NCI-H1092 treated with DMSO at 0.1 percent for 48 hours (cell line): ENCODE results near the gene LCE1C.

Source experiments
- DNase-seq: peaks from one replicate; lab custom pipeline; 2025; lab: John Stamatoyannopoulos, UW

Gene LCE1C, protein sequence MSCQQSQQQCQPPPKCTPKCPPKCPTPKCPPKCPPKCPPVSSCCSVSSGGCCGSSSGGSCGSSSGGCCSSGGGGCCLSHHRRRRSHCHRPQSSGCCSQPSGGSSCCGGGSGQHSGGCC

DNA sequence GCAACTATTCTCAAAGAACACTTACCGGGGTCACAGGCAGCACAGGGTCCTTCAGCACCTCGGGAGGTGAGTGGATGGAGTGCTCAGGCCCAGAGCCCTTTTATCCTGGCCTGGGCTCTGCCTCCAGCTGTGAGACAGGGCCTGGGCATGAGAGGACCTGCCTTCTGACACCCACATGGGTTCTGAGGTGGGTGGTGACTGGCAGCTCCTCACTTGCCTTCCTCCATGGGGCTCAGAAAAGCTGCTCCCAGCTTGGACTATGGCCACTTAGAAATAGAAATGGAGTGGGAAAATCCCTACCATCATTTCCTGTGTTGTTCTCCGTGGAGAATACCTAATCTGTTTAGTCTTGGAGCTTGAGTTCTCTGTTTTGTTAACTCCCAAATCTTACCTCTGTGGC is at the start of gene LCE1C:
LCE1C (minus strand) TSS at position 76 of the 400 bp plus-strand sequence. CDS start 1,173 bp downstream, outside the sequence.
- DNase-seq, result no peak

- no peak for DNase-seq
These were observed 49.2 kb upstream of the LCE1C start for GRCh38 chr1:152855661-152856060.

DNA sequence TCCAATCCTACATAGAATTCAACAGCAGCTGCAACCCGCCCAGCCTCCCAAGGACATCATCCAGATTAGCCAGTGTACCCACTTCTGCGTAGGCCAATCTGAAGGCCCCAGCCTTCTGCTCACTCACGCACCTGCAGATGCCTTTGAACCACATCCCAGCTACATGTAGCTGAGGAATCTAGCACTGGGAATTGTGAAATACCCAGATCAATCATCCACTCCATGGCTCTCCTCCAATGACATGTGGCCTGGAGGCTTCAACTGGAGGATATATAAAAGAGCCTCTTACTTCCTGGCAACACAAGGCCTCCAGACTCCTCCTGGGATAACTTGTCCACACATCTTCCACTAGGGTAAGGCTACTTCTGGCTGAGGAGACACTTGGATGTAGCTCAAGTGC is 36.1 kb upstream of the LCE1C start, which contains the start of gene LCE6A:
LCE6A (plus strand) TSS at position 301 of the 400 bp plus-strand sequence. CDS start 665 bp downstream, outside the sequence.
- DNase-seq, result no peak

- no peak for DNase-seq
These were observed 30.4 kb upstream of the LCE1C start for GRCh38 chr1:152836870-152837269.

DNA sequence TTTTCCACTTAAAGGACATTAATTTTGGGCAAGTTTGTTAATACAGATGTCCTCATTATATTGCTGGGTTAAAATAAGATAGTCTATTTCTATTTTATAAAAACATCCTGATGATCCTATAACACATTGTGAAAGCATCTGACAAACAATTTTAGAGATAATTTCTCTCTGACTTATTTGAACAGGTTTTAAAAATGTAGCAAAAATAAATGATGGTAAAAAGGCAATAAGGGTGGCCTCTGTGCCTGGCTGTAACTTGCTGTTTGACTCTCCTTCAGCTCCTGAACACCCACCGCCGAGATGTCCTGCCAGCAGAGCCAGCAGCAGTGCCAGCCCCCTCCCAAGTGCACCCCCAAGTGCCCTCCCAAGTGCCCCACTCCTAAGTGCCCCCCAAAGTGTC is 20.7 kb upstream of the LCE1C start, which contains the start of gene LCE1A:
LCE1A (plus strand) TSS at position 301 of the 400 bp plus-strand sequence; CDS start at position 301, 0 bp downstream.
- DNase-seq, result no peak

DNA sequence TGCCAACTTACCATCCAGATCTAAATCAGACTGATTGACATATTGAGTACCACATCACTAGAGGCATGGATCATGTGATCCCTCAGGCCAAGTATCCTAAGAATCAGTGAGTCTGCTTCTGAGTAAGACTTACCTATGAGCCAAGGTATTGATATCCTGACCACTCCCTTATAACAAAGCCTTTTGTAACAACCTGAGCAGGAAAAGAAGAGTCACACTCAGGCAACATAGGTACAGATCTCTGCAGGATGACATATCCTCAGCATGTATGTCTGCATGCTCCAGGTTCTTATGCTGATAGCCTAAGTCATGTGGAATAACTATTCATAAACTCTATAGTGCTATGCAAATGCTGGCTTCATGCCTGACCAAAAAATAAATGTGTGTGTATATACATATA is 18.5 kb upstream of the LCE1C start:
- no peak for DNase-seq

DNA sequence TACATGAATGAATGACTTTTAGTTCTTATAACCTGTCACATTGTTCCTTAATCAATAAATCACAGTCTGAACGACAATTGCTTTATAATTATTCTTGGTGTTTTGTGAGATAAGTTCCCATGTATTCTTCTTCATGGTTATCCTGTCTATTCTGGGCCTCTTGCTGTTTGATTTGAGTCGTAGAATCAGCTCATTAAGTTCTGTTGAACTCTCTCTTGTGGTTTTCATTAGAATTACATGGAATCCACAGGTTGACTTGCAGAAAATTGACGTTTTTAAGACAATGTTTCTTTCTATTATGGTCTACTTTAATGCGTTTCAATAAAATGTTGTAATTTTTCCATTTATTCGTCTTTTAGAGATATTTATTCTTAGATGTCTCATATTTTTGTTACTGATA is 16.8 kb upstream of the LCE1C start:
- no peak for DNase-seq

DNA sequence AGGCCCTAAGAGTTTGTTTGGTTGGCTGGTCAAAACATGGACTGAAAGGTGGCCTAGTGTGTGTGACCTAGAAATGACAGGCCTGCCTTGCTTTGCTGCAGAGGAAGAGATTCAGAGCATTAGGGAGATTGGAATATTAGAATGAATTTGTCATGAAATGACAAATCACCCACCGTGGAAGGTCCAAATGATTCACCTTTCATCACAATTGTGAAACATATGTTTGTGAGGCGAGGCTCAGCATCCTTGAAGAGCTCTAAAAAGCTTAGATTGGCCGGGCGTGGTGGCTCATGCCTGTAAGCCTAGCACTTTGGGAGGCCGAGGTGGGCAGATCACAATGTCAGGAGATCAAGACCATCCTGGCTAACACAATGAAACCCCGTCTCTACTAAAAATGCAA is 10.9 kb upstream of the LCE1C start:
- DNase-seq, result no peak

DNA sequence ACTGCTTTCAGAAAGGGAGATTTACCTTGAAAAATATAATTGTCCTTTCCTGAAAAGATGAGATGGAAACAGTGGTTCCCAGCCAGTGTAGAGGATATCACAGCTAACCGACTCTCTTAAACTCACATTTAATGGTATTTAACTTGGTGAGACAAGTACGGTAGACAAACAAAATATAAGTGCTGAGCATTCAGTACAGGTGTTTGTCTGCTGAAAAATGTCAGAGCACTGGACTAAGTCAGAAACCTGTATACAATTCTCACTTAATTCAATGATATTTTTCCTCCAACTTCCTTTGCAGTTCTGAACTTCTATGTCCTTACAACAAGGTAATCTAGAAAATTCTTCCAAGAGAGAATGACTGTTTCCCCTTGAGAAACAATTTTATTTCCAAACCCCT is 5.2 kb upstream of the LCE1C start, which contains the start of gene LCE1B:
LCE1B (plus strand) TSS at position 301 of the 400 bp plus-strand sequence. CDS start 476 bp downstream, outside the sequence.
- DNase-seq, result no peak

DNA sequence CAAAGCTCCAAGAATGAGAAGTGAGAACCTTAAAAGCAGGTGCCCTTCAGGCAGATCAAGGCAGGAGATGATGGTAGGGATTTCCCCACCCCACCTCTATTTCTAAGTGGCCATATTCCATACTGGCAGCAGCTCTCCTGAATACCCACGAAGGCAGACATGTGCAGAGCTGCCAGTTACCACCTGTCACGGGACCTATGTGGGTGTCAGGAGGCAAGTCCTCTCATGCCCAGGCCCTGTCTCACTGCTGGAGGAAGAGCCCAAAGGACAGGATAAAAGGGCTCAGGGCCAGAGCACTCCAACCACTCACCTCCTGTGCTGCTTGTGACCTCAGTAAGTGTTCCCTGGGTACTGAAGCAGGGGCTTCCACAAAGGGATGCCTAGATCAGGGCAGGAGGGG is 4.6 kb upstream of the LCE1C start:
- no peak for DNase-seq

DNA sequence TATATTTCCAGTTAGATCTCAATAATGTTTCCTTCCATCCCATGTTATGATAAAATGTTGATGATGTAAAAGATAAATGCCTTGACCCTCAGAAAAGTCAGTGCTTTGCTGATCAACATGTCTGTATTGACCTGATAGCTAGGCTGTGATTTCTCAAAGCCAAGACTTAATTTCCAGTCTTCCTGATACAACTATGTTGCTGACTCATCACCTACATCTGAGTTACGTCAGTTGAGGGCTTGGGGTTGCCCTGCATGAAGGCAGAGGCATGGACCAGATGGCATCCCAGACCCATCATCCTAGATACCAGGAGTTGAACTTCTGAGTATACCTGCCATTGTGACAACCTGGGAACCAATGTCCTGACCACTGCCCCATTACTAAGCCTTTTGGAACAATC is 5.1 kb downstream of the LCE1C start:
- DNase-seq, result no peak

- DNase-seq, result no peak
These were observed 10.0 kb downstream of the LCE1C start, which contains the start of gene LCE1D for GRCh38 chr1:152796421-152796820. TSS of gene LCE1D (plus strand) at chr1:152796721. CDS start at chr1:152797795, 1,074 bp downstream.

- DNase-seq, result no peak
These were observed 10.8 kb downstream of the LCE1C start for GRCh38 chr1:152795686-152796085.

DNA sequence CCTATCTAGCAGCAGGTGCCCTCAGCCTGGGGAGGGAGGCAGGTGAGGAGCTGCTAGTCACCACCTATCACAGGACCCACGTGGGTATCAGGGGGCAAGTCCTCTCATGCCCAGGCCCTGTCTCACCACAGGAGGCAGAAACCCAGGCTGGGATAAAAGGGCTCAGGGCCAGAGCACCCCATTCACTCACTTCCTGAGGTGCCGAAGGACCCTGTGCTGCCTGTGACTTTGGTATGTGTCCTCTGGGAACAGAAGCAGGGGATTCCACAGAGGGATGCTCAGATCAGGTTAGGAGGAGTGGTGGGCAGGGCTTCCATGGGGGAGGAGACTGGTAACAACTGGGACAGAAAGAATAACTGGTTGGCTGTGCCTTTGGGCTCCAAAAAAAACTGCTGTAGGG is 20.4 kb downstream of the LCE1C start, which contains the start of gene LCE1E:
LCE1E (plus strand) TSS at position 181 of the 400 bp plus-strand sequence. CDS start 1,043 bp downstream, outside the sequence.
- no peak for DNase-seq

GRCh38 chr1:152783095-152783494 is 23.4 kb downstream of the LCE1C start:
- DNase-seq, result no peak

- DNase-seq, result no peak
These were observed 28.8 kb downstream of the LCE1C start for GRCh38 chr1:152777510-152778137.

DNA sequence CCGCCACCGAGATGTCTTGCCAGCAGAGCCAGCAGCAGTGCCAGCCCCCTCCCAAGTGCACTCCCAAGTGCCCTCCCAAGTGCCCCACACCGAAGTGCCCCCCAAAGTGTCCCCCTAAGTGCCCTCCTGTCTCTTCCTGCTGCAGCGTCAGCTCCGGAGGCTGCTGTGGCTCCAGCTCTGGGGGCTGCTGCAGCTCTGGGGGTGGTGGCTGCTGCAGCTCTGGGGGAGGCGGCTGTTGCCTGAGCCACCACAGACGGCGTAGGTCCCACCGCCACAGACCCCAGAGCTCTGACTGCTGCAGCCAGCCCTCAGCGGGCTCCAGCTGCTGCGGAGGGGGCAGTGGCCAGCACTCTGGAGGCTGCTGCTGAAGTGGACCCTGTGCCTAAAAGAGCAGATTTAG is 30.1 kb downstream of the LCE1C start:
- no peak for DNase-seq

DNA sequence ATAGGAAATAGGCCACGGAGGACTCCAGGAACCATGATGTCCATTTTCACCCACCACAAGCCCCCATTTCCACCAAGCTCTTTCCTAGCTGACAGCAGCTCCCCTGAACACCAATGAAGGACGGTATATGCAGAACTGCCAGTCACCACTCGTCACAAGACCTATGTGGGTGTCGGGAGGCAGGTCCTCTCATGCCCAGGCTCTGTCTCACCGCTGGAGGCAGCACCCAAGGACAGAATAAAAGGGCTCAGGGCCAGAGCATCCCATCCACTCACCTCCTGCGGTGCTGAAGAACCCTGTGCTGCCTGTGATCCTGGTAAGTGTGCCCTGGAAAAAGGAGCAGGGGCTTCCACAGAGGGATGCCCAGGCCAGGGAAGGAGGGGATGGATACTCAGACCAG is 31.6 kb downstream of the LCE1C start, which contains the start of gene LCE1F:
LCE1F (plus strand) TSS at position 266 of the 400 bp plus-strand sequence. CDS start 1,232 bp downstream, outside the sequence.
- no peak for DNase-seq

- DNase-seq, result no peak
These were observed 36.0 kb downstream of the LCE1C start for GRCh38 chr1:152770411-152770810.

DNA sequence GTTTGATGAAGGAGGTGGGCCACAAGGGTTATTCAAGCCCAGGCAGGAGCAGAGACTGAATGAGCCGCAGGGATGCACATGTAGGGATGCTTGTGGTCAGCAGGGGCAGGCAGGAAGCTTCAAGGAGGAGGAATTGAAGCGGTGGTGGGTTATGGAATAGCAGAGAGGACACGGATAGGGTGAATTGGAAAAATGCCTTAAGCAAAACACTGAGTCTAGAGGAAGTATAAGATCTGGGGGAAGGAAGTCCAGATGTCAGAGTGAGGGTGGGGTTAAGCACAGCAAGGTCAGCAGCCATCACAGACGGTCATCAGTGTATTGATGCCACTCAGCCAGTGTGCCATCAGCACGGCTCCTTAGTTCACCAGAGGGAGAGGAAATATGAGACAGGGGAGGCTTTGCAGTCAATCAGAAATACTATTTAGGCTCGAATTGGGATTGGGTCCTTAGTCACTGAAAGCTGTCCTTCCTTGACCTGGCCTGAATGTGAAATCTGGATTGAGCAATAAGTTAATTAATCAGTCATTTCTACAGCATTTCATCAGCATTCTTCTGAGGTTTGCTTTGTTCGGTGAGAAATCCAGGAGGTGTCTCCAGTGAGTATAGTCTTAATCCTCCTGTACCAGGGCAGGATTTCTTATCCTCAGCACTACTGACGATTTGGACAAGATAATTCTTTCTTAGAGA is 37.5 kb downstream of the LCE1C start:
- DNase-seq, result no peak

DNA sequence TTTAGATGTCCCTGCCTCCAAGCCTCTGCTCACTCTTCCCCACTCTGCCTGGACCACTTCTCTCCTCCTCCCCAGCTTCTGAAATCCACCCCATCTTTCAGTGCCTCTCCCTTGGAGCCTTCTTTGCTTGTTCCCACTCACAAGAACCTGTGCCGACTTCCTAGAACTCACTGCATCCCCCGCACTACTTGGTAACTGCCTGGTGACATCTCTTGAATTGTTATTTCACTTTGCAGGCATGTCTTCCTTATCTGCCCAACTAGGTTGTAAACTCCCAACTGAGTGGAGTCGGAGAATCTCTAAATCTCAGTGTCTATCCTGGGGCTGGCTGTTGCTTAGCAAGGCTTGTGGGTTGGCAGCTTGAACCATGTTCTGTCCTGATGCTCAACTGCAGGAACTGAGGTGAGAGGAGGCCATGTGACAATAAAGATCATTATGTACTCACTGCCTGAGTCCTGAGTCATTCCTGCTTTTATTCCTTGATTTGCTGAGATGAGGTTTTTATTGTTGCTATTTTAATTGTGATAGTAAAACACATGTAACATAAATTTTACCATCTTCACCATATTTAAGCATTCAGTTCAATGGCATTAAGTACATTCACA is 44.7 kb downstream of the LCE1C start:
- no peak for DNase-seq

DNA sequence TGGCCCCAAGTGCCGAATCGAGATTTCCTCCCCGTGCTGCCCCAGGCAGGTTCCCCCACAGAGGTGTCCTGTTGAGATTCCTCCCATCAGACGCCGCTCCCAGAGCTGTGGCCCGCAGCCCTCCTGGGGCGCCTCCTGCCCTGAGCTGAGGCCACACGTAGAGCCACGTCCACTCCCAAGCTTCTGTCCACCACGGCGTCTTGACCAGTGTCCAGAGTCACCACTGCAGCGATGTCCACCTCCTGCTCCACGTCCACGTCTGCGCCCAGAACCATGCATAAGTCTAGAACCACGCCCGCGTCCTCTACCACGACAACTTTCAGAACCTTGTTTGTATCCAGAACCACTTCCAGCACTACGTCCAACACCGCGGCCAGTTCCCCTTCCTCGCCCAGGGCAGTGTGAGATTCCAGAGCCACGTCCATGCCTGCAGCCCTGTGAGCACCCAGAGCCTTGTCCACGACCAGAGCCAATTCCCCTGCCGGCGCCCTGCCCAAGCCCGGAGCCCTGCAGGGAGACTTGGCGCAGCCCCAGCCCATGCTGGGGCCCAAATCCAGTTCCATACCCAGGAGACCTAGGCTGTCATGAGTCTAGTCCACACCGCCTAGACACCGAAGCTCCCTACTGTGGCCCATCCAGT is 45.8 kb downstream of the LCE1C start:
- DNase-seq, result no peak
